ENCODE data around the gene PTBP3.

DNA sequence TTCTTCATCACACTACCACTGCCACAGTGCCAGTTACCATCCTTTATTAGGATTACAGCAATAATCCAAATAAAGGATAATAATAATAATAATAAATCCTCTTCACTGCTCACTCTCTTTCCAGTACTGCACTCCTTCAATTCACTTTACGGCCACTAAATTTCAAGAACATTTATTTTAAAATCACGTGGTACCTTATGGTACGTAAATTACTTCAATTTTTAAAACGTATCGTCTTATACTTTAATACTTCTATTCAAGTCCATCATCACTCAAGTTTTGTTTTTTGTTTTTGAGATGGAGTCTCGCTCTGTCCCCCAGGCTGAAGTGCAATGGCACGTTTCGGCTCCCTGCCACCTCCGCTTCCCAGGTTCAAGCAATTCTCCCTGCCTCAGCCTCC lies 36.5 kb downstream of the PTBP3 start:
- TF ChIP-seq, protein P1, sequence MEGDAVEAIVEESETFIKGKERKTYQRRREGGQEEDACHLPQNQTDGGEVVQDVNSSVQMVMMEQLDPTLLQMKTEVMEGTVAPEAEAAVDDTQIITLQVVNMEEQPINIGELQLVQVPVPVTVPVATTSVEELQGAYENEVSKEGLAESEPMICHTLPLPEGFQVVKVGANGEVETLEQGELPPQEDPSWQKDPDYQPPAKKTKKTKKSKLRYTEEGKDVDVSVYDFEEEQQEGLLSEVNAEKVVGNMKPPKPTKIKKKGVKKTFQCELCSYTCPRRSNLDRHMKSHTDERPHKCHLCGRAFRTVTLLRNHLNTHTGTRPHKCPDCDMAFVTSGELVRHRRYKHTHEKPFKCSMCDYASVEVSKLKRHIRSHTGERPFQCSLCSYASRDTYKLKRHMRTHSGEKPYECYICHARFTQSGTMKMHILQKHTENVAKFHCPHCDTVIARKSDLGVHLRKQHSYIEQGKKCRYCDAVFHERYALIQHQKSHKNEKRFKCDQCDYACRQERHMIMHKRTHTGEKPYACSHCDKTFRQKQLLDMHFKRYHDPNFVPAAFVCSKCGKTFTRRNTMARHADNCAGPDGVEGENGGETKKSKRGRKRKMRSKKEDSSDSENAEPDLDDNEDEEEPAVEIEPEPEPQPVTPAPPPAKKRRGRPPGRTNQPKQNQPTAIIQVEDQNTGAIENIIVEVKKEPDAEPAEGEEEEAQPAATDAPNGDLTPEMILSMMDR (conservative IDR thresholded peaks at IDR 0.05) = no peak
- TF ChIP-seq EZH2 (IDR thresholded peaks at IDR 0.05; ENCODE audit: low read depth) = no peak
